Measurements from ENCODE around the gene FAM9A. TPM values are rescaled to one million over a fixed set of nuclear protein-coding genes. Genes with fewer than 3 reads are reported as not detected.

FAM9A gene
- total and polyA plus RNA-seq, 2 of the 8 experiments (the other 6 are each of a cell fraction or from before 2014, with no cell fraction given), result not detected

DNA sequence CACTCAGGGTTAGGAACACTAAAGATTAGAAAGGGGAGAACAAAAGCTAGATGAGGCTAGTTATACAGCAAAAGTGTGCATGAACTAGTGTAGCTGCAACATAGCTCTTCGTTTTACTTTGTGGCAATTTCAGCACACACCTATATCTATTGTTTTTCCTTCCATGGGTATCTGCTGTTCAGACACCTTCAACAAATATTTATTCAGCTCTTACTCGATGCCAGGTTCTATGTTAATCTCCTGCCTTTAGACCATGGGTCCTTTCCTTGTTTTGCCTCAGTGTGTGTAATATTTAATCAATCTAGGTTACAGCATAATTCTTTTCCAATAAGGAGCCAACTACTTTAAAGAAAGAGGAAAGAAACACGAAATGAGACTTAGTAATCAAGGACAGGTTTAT is 10.4 kb upstream of the FAM9A start:
- no peak for DNase-seq (ENCODE audit: low read depth in 1 of 2, low spot score in 2 of 2)
- H4K5ac ChIP-seq (ENCODE audit: insufficient read length, low read depth, low read length), result no peak overlapping the region
- H2AFZ ChIP-seq (ENCODE audit: low read length), result no peak overlapping the region
- WGBS, 2 experiments (ENCODE audit: extremely low coverage in 1 of 2, insufficient coverage in 1 of 2, insufficient read length in 1 of 2, insufficient replicate concordance in 2 of 2, low coverage in 1 of 2, low lambda C conversion rate in 2 of 2, missing lambda C conversion rate in 1 of 2), result 94% methylated on average over 2 of the region's 3 CpGs; no CpG with 5 or more reads in 1 of the 2 experiments
- no peaks in the 10 kb centered on the region for H3K79me2 ChIP-seq (ENCODE audit: control insufficient read depth in 1 of 2, insufficient read depth in 2 of 2, low read length in 2 of 2)
- no peak overlapping the region for H3K18ac ChIP-seq (ENCODE audit: extremely low read depth, low read length)
- H3K4me1 ChIP-seq (replicated peaks in 1 of 4; ENCODE audit: control insufficient read depth in 3 of 4, insufficient read depth in 4 of 4, low read length in 3 of 4), result no peaks in the 10 kb centered on the region
- no peak overlapping the region for H3K56ac ChIP-seq (replicated peaks; ENCODE audit: insufficient read length, low read depth, low read length)
- no peak overlapping the region for H4K8ac ChIP-seq (ENCODE audit: extremely low read depth, insufficient read depth, low read length)
- no peak overlapping the region for H3K9ac ChIP-seq (replicated peaks in 1 of 4; ENCODE audit: extremely low read depth in 1 of 4, low read depth in 3 of 4, low read length in 3 of 4)
- H2BK20ac ChIP-seq (ENCODE audit: low read length), result no peak overlapping the region
- no peak for FAIRE-seq
- H3K23me2 ChIP-seq (ENCODE audit: low read depth, low read length), result no peaks in the 10 kb centered on the region
- H3K4ac ChIP-seq (replicated peaks; ENCODE audit: insufficient read length, low read depth, low read length), result no peak overlapping the region
- ChIA-PET CTCF (ENCODE audit: partially characterized antibody) (interaction anchor here (0.9 to 1.7 kb wide), 7 partner anchors 9 to 67 kb away, joined by 3 to 4 read pairs (median 3); no protein-coding TSS in a partner anchor), POLR2A (ENCODE audit: partially characterized antibody) (no interaction called here)
- no peak overlapping the region for H3K4me2 ChIP-seq (ENCODE audit: insufficient read depth in 1 of 2, low read depth in 2 of 2, low read length in 2 of 2)
- no peak overlapping the region for H3K27ac ChIP-seq (ENCODE audit: low read depth, low read length)
- no peak overlapping the region for H2BK15ac ChIP-seq (ENCODE audit: low read length)
- no peaks in the 10 kb centered on the region for H3K9me3 ChIP-seq (ENCODE audit: insufficient read depth in 2 of 2, low read depth in 1 of 2, low read length in 1 of 2)
- H3K79me1 ChIP-seq (ENCODE audit: low read depth, low read length), result no peaks in the 10 kb centered on the region
- no peaks in the 10 kb centered on the region for H3K36me3 ChIP-seq (ENCODE audit: control insufficient read depth in 2 of 4, insufficient read depth in 4 of 4, low read length in 3 of 4)
- H2BK5ac ChIP-seq (ENCODE audit: low read depth, low read length), result no peak overlapping the region
- H2BK120ac ChIP-seq (replicated peaks; ENCODE audit: low read depth, low read length), result no peak overlapping the region
- H2AK5ac ChIP-seq (ENCODE audit: low read depth, low read length), result no peak overlapping the region
- H2BK12ac ChIP-seq (ENCODE audit: low read depth, low read length), result no peak overlapping the region
- H3K14ac ChIP-seq (ENCODE audit: insufficient read length), result no peak overlapping the region
- no peak overlapping the region for H3K4me3 ChIP-seq (ENCODE audit: extremely low read depth in 1 of 4, insufficient read depth in 2 of 4, low read depth in 3 of 4, low read length in 4 of 4)
- H4K20me1 ChIP-seq (replicated peaks in 1 of 2; ENCODE audit: control insufficient read depth in 1 of 2, insufficient read depth in 2 of 2, low read length in 2 of 2), result no peaks in the 10 kb centered on the region
- H3K23ac ChIP-seq (ENCODE audit: insufficient read length), result no peak overlapping the region
- H3K27me3 ChIP-seq (replicated peaks in 1 of 4; ENCODE audit: control insufficient read depth in 3 of 4, extremely low read depth in 1 of 4, insufficient read depth in 3 of 4, low read length in 3 of 4), result no peaks in the 10 kb centered on the region
- H4K91ac ChIP-seq (replicated peaks; ENCODE audit: insufficient read length, low read length), result no peak overlapping the region
- no peak for TF ChIP-seq CBX8 (IDR thresholded peaks at IDR 0.05; ENCODE audit: borderline replicate concordance, low read depth, low read length)
- TF ChIP-seq BRCA1 (IDR thresholded peaks at IDR 0.05; ENCODE audit: low read depth, low read length), result no peak
- no peak for TF ChIP-seq NANOG (IDR thresholded peaks at IDR 0.05; ENCODE audit: insufficient read depth, low read depth, low read length, poor library complexity, severe bottlenecking)
- no peak for TF ChIP-seq TAF7 (optimal IDR thresholded peaks at IDR 0.05; ENCODE audit: borderline replicate concordance, low read depth, low read length)
- no peak for TF ChIP-seq SP1 (IDR thresholded peaks at IDR 0.05; ENCODE audit: low read depth, low read length)
- no peak for TF ChIP-seq BCL11A (IDR thresholded peaks at IDR 0.05; ENCODE audit: low read depth in 2 of 2, low read length in 2 of 2)
- no peak for TF ChIP-seq EP300 (IDR thresholded peaks at IDR 0.05; ENCODE audit: borderline replicate concordance in 1 of 2, low read depth in 2 of 2, low read length in 2 of 2)
- TF ChIP-seq, protein P1, sequence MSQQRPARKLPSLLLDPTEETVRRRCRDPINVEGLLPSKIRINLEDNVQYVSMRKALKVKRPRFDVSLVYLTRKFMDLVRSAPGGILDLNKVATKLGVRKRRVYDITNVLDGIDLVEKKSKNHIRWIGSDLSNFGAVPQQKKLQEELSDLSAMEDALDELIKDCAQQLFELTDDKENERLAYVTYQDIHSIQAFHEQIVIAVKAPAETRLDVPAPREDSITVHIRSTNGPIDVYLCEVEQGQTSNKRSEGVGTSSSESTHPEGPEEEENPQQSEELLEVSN (IDR thresholded peaks at IDR 0.05), result no peak
- TF ChIP-seq SRF (IDR thresholded peaks at IDR 0.05; ENCODE audit: low read depth, low read length), result no peak
- TF ChIP-seq SIX5 (IDR thresholded peaks at IDR 0.05; ENCODE audit: low read depth, low read length), result no peak
- TF ChIP-seq TBP (IDR thresholded peaks at IDR 0.05; ENCODE audit: low read depth, low read length), result no peak
- TF ChIP-seq, protein P2, sequence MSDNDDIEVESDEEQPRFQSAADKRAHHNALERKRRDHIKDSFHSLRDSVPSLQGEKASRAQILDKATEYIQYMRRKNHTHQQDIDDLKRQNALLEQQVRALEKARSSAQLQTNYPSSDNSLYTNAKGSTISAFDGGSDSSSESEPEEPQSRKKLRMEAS (IDR thresholded peaks at IDR 0.05), result no peak
- TF ChIP-seq TCF12 (IDR thresholded peaks at IDR 0.05; ENCODE audit: low read depth, low read length), result no peak

All from H1 (cell line).